ENCODE measurements around the gene FXYD6.

FXYD6 gene

GRCh38 chr11:117826190-117826570 is 50.3 kb downstream of the FXYD6 start:
- DNase-seq (ENCODE audit: low spot score) = peak; percentile 63
- H3K4me3 ChIP-seq = no peak overlapping the region
- H3K27ac ChIP-seq = no peak overlapping the region
- TF ChIP-seq CTCF (IDR thresholded peaks at IDR 0.05) = no peak

DNA sequence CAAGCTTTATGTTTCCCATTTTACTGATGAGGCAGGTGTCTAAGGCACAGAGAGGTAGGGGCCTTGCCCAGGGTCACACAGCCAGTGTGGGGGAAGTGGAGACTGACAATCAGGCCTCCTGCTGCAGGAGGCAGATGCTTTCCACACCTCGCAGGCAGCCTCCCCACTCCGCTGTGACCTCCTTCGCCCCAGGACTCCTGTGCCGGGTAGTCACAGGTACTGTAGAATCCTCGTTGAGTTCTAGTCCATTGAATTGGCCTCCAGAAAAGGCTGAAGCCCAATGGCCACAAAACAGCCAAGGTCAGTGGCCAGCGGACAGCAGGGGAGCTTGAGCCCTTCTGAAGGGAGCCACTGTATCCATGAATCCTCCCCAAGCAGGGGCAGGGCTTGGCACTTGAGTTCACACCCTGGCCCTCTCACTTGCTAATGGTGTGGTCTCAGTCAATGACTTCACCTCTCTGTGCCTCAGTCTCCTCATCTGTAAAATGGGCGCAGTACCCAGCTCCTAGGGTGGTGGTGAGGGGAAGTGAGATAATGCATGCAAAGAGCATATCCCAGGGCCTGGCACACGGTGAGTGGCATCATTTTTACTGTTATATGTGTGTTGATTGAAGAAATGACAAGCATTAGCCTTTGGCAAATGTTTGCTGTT is 50.8 kb downstream of the FXYD6 start:
- peak; percentile 66 for DNase-seq (ENCODE audit: low spot score)
- peak overlapping the region in 1 of 2 donors; percentile 9 for H3K27ac ChIP-seq
- H3K4me3 ChIP-seq = no peak overlapping the region
- no peak for TF ChIP-seq CTCF (IDR thresholded peaks at IDR 0.05)

DNA sequence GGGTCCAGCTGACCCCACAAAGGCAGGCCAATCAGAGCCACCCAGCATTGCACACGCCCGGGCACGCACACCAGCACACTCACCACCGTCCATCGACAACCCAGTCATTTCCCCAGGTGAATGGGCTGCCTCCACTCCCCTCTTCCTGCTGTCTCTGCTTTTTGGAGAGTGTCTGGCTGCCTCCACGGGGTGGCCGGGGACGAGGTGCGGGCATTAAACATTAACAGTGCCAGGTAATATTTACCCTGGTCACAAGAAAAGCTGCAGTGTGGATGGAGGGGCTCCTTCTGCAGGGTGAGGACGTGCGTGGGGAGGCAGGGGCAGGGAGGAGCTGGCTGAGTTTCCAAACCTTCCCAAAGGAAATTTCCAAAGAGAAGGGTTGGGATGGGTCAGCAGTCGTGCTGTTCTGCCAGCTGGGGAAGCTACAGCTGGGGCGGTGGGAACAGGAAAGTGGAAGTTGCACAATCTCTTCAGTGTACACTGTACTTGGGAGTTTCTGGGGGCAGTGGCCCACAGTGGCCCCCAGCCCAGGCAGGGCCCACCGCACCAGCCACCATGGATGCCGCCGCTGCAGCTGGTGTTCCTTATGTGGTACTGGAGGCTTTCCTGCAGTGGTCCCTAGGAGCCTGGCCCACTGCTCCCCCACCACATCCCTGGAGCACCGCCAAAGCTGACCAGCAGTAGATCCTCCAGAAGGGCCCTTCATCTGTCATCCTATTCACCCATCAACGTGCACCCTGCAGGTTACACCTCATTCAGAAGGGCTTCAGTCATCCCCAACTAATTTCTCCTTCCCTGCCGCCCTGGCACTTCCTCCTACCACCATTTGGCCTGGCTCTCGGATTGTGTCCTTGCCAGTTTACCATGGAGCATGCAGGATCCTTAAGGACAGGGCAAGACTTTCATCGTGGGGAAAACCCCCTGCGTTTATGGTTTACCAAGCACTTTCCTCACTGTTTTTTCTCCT is 51.6 kb downstream of the FXYD6 start, which contains the start of gene FXYD2:
Gene FXYD2, minus strand, starts transcription at position 174 of the 967 bp plus-strand sequence. Its CDS starts 66 bp downstream, at position 108.
- Histone ChIP-seq H3K4me3 (peak within 1 kb of the TSS; percentile 26), H3K27ac (peak within 1 kb of the TSS; percentile 46 to 87)
- TF ChIP-seq CTCF (IDR thresholded peaks at IDR 0.05) = no peak
- peak; percentile 74 for DNase-seq (ENCODE audit: low spot score)

- DNase-seq (ENCODE audit: low spot score) = peak; percentile 80
- TF ChIP-seq CTCF (IDR thresholded peaks at IDR 0.05) = no peak
- H3K27ac ChIP-seq = peak overlapping the region; percentile 46 to 87
- peak overlapping the region; percentile 26 for H3K4me3 ChIP-seq
Observed at GRCh38 chr11:117823946-117824420, 52.5 kb downstream of the FXYD6 start.

- TF ChIP-seq CTCF (IDR thresholded peaks at IDR 0.05) = no peak
- H3K27ac ChIP-seq = peak overlapping the region; percentile 46 to 87
- peak; percentile 78 for DNase-seq (ENCODE audit: low spot score)
- H3K4me3 ChIP-seq = no peak overlapping the region
Observed at GRCh38 chr11:117823294-117823945, 53.0 kb downstream of the FXYD6 start.

DNA sequence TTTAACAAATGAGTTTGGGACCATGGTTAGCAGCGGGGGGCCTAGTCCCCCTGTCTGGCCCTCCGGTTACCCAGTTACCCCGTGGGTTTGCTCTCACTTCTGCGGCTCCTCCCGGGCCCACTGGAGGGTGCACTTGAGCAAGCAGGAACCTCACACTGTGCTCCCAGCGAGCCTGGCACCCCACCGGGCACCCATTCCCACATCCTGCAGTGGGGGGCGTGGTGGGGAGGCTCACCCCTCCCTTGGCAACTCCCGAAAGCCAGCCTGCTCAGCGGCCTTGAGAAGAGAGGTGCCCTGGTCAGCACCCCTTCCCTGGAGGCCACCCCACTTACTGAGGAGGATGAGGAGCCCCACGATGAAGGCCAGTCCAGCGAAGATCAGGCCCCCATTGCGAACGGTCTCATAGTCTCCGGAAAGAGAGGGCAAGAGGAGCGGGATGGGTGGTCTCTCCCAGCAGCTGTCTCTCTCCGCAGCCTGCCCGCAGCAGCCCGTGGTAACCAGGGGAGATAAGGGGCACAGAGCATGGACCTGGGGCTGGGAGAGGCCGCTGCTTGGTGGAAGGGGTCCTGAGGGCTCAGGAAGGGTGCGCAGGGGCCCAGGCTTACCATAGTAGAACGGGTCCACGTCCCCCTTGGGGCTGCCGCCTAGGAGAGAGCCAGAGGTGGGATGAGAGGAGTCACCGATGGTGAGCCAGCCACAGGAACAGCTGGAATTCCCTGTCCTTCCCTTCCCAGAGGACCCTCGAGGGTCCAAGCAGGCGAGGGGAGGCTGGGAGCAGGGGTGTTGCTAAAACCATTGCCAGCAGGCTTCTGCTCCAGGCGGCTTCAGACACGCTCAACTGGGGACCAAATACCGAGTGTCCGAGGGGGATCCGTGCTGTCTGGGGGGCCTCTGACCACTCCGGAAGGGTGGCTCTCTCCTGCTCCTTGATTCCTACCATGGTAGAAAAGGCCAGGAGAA is 54.1 kb downstream of the FXYD6 start:
- peak; percentile 73 for DNase-seq (ENCODE audit: low spot score)
- TF ChIP-seq CTCF (IDR thresholded peaks at IDR 0.05) = no peak
- Histone ChIP-seq H3K4me3 (no peak overlapping the region), H3K27ac (peak overlapping the region in 1 of 2 donors; percentile 40)
